GM10248 (cell line): Measurements from ENCODE around the gene KLK7.

ENCODE experiments used
- CTCF ChIA-PET: fragments of 300-600 bp; sonication (Branson Sonifier 250); formaldehyde crosslinking; extraction: SDS; loops from one replicate; lab custom pipeline; 2021; ENCODE audit warnings: antibody characterized with exemption; lab: Yijun Ruan, JAX
- POLR2A ChIA-PET: fragments of 350-650 bp; sonication (Branson Sonifier 250); formaldehyde crosslinking; extraction: SDS; loops from one replicate; lab custom pipeline; 2020; ENCODE audit warnings: antibody characterized with exemption; lab: Yijun Ruan, JAX
- DNase-seq: peaks from one replicate; pipeline ENCODE4 v3.0.0; 2012; ENCODE audit errors: extremely low spot score
- CTCF ChIP-seq: IDR thresholded peaks from 2 replicates; pipeline ENCODE4 v1.5.1; 2012; ENCODE audit warnings: mild to moderate bottlenecking, low read depth; ENCODE audit errors: extremely low read depth, missing control alignments, control extremely low read depth

KLK7 gene

DNA sequence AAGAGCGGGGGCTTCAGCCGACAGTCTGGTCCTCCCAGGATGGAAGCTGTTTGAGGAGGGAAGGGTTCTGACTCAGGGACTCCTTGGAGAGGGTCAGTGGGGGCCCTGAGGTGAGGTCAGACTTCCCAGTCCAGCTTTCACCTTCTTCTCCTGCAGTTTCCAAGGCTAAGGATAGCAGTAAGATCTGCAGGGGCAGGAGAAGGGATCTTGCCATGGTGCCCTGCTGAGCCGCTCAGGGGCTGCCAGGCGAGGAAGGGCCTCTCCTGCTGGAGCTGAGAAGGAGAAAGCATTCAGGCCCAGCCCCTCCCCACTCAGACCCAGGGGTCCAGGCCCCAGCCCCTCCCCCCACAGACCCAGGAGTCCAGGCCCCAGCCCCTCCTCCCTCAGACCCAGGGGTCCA, 1.5 kb downstream of the KLK7 start:
- TF ChIP-seq CTCF: no peak
- ChIA-PET CTCF (no interaction called here), POLR2A (no interaction called here)
- no peak for DNase-seq

- no peak for TF ChIP-seq CTCF
- no peak for DNase-seq
- CTCF ChIA-PET: no interaction called here
- POLR2A ChIA-PET: no interaction called here
Measured at GRCh38 chr19:50981587-50982146, 2.0 kb downstream of the KLK7 start.

DNA sequence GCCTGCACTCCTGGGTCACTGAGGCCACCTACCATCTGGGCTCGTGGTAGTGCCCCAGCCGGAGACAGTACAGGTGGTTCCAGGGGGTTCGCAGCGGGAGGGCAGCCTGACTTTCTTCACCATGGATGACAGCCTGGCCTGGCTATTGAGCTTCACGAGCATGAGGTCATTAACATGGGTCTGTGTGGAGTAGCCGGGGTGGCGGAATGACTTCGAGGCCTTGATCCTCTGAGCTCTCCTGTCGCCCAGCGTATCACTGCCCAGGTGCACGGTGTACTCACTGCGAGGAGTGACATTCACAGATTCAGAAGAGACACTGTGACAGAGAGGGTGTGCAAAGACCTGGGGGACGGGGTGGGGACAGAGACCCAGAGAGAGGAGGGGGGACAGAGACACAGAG, 3.5 kb downstream of the KLK7 start:
- no peak for DNase-seq
- CTCF ChIA-PET: no interaction called here
- POLR2A ChIA-PET: no interaction called here
- no peak for TF ChIP-seq CTCF

DNA sequence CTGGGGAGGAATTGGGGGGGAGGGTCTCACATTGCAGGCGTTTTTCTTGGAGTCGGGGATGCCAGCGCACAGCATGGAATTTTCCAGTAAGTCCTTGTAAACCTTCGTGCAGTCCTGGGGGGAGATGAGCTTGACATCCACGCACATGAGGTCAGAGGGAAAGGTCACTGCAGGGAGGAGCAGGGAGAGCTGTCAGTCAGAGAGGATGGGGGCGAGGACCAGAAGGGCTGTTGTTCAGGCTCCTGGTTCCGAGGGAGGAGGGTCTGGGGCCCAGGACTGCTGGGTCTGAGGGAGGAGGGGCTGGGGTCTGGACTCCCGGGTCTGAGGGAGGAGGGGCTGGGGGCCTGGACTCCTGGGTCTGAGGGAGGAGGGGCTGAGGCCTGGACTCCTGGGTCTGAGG, 4.0 kb downstream of the KLK7 start:
- POLR2A ChIA-PET: no interaction called here
- CTCF ChIA-PET: no interaction called here
- no peak for DNase-seq
- TF ChIP-seq CTCF: no peak

DNA sequence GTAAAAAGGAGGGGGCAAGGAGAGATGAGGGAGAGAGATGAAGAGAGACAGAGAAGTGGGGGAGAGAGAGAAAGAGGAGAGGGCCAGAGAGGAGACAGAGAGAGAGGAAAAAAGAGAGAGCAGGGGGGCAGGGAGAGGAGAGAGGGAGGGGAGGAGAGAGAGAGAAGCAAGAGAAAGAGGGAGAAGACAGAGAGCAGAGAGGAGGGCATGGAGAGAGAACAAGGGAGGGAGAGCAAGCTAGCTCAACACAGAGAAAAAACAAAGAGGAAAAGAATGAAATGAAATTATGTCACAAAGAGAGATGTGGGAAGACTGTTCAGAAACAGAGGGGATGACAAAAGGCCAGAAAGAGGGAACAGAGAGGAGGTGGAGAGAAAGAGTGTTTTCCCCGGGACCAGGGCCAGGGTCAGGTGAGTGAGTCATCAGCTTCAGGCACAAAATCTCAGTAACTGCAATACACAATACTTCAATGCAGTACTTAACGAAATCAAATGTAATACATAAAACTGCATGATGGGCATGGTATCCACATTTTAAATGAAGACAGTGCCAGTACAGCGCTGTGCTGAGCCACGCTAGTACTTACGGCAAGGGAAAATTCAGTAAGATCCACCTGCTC, 4.8 kb downstream of the KLK7 start:
- POLR2A ChIA-PET: no interaction called here
- no peak for TF ChIP-seq CTCF
- CTCF ChIA-PET: no interaction called here
- no peak for DNase-seq

DNA sequence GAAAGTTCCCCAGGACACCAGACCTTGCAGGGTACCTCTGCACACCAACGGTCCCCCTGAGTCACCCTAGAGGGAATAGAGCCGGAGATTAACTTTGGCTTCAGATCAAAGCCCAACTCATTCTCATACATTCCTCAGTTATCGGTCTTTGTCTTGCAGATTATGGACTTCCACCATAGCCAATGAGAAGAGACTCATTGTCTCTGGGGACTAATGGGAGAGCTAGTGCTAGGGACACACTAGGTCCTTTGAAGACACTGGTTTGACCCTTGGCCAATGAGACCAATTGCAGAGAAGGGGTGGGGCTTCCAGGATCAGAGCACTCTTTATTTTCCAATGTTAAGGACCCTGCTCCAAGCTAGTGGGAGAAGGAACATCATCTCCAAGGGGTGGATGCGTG, 6.1 kb downstream of the KLK7 start:
- no peak for DNase-seq
- no peak for TF ChIP-seq CTCF
- POLR2A ChIA-PET: no interaction called here
- CTCF ChIA-PET: no interaction called here
